IPS-NIHi7 (cell line): Measurements from ENCODE around the gene KCTD15.

Experiments
- DNase-seq: peaks from one replicate; pipeline ENCODE4 v3.0.0; 2012; ENCODE audit warnings: mixed read lengths; ENCODE audit errors: extremely low spot score

Gene KCTD15

GRCh38 chr19:33771384-33772101 lies 25.1 kb upstream of the KCTD15 start:
- DNase-seq: peak; percentile 81

- DNase-seq: no peak
Measured at GRCh38 chr19:33772102-33772857, 24.4 kb upstream of the KCTD15 start.

- DNase-seq: no peak
Measured at GRCh38 chr19:33772858-33773180, 23.9 kb upstream of the KCTD15 start.

- DNase-seq: no peak
Measured at GRCh38 chr19:33773704-33774624, 22.7 kb upstream of the KCTD15 start.

GRCh38 chr19:33774751-33775150 lies 21.9 kb upstream of the KCTD15 start:
- DNase-seq: no peak

GRCh38 chr19:33775731-33776487 lies 20.8 kb upstream of the KCTD15 start:
- no peak for DNase-seq

- DNase-seq: no peak
Measured at GRCh38 chr19:33777351-33777750, 19.3 kb upstream of the KCTD15 start.

- DNase-seq: no peak
Measured at GRCh38 chr19:33777753-33778088, 18.9 kb upstream of the KCTD15 start.

GRCh38 chr19:33778089-33778791 lies 18.4 kb upstream of the KCTD15 start:
- peak; percentile 95 for DNase-seq

- no peak for DNase-seq
Measured at GRCh38 chr19:33779849-33780248, 16.8 kb upstream of the KCTD15 start.

GRCh38 chr19:33780251-33780650 lies 16.4 kb upstream of the KCTD15 start:
- DNase-seq: no peak

GRCh38 chr19:33780746-33781145 lies 15.9 kb upstream of the KCTD15 start:
- DNase-seq: no peak

- no peak for DNase-seq
Measured at GRCh38 chr19:33781415-33781935, 15.2 kb upstream of the KCTD15 start.

- no peak for DNase-seq
Measured at GRCh38 chr19:33781996-33782395, 14.7 kb upstream of the KCTD15 start.

GRCh38 chr19:33784432-33784831 lies 12.2 kb upstream of the KCTD15 start:
- DNase-seq: no peak

GRCh38 chr19:33785795-33786194 lies 10.9 kb upstream of the KCTD15 start:
- DNase-seq: no peak

- DNase-seq: no peak
Measured at GRCh38 chr19:33788676-33789075, 8.0 kb upstream of the KCTD15 start.

GRCh38 chr19:33789344-33789743 lies 7.3 kb upstream of the KCTD15 start:
- DNase-seq: no peak

GRCh38 chr19:33794683-33795369 lies 1.8 kb upstream of the KCTD15 start:
- DNase-seq: peak; percentile 46
